Left ventricle myocardium inferior (tissue), 1 donor: Measurements from ENCODE around the gene PPP1R9A. TPM values are rescaled to one million over a fixed set of nuclear protein-coding genes. Genes with fewer than 3 reads are reported as not detected.

Experiments
- DNase-seq: peaks from one replicate; pipeline ENCODE4 v3.0.0-alpha.2; 2020
- H3K27ac ChIP-seq: fragments of 200-600 bp; replicated peaks from 2 replicates; pipeline ENCODE4 v1.8.0; 2021
- H3K27me3 ChIP-seq: fragments of 200-600 bp; 2 replicates; pipeline ENCODE4 v1.8.0; 2021; ENCODE audit warnings: low read depth
- H3K36me3 ChIP-seq: fragments of 200-600 bp; 2 replicates; pipeline ENCODE4 v1.8.0; 2021
- H3K4me1 ChIP-seq: fragments of 200-600 bp; 2 replicates; pipeline ENCODE4 v1.8.0; 2021
- H3K4me3 ChIP-seq: fragments of 200-600 bp; 2 replicates; pipeline ENCODE4 v1.8.0; 2021; ENCODE audit warnings: mild to moderate bottlenecking, moderate library complexity
- H3K9me3 ChIP-seq: fragments of 200-600 bp; replicated peaks from 2 replicates; pipeline ENCODE4 v1.8.0; 2021
- intact Hi-C: fragments of 100-400 bp; cut with micrococcal nuclease; formaldehyde crosslinking; loops from one replicate; pipeline ENCODE4 v1.11.0; 2022
- total RNA-seq: library from RNA; stranded (reverse); fragmentation: NEBNext Ultra II Directional; extraction: Animal tissue kit (Norgen Biotek cat#: 25700); gene quantifications from one replicate; pipeline ENCODE4 v1.2.1, GENCODE V29; 2021
- TF ChIP-seq, protein P1 (sequence below): fragments of 200-600 bp; IDR thresholded peaks from 2 replicates; pipeline ENCODE4 v1.8.0; 2021; ENCODE audit warnings: antibody characterized with exemption, mild to moderate bottlenecking, borderline replicate concordance
- donor health status: DM: no; HTN: yes; CAD: no; lungs with severe emphysema.

The PPP1R9A gene
- total RNA-seq, 1 donor from 2014 or later, result 27.6 TPM

GRCh38 chr7:95330204-95330960 is 423.0 kb downstream of the PPP1R9A start:
- Histone ChIP-seq H3K4me3 (peak overlapping the region; percentile 47), H3K4me1 (no peaks in the 10 kb centered on the region), H3K27me3 (peaks cover 15% of the 10 kb centered on the region), H3K9me3 (no peaks in the 10 kb centered on the region), H3K36me3 (no peaks in the 10 kb centered on the region), H3K27ac (no peak overlapping the region)
- DNase-seq, result no peak
- intact Hi-C loops, result no loop called here
- TF ChIP-seq, protein P1, sequence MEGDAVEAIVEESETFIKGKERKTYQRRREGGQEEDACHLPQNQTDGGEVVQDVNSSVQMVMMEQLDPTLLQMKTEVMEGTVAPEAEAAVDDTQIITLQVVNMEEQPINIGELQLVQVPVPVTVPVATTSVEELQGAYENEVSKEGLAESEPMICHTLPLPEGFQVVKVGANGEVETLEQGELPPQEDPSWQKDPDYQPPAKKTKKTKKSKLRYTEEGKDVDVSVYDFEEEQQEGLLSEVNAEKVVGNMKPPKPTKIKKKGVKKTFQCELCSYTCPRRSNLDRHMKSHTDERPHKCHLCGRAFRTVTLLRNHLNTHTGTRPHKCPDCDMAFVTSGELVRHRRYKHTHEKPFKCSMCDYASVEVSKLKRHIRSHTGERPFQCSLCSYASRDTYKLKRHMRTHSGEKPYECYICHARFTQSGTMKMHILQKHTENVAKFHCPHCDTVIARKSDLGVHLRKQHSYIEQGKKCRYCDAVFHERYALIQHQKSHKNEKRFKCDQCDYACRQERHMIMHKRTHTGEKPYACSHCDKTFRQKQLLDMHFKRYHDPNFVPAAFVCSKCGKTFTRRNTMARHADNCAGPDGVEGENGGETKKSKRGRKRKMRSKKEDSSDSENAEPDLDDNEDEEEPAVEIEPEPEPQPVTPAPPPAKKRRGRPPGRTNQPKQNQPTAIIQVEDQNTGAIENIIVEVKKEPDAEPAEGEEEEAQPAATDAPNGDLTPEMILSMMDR, result no peak

GRCh38 chr7:95330961-95331337 is 423.6 kb downstream of the PPP1R9A start:
- no peak for DNase-seq
- TF ChIP-seq, protein P1, result no peak
- peaks cover 10% of the 10 kb centered on the region for H3K27me3 ChIP-seq
- intact Hi-C loops, result no loop called here
- no peak overlapping the region for H3K27ac ChIP-seq
- H3K4me3 ChIP-seq, result peak overlapping the region; percentile 47
- H3K4me1 ChIP-seq, result no peaks in the 10 kb centered on the region
- H3K36me3 ChIP-seq, result no peaks in the 10 kb centered on the region
- no peaks in the 10 kb centered on the region for H3K9me3 ChIP-seq

DNA sequence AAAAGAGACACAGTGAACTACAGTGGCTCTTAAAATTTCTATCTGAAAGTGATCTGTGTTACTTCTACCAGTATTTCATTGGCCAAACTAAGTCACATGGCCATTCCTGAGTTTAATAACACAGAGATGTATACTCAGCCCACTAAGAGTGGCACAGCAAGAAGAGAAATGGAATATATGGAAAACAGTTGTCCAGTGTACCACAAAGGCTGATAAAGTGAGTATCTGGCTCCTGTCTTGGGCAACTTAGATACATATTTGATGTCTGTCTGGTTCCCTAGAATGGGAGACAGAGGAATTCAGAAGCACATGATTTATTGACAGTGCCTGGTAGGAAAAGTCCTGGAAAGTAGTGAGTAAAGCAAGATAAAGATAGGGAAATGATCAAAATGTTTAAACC is 427.1 kb downstream of the PPP1R9A start:
- Histone ChIP-seq H3K4me1 (no peaks in the 10 kb centered on the region), H3K9me3 (no peaks in the 10 kb centered on the region), H3K27ac (no peak overlapping the region), H3K36me3 (no peaks in the 10 kb centered on the region), H3K27me3 (no peaks in the 10 kb centered on the region), H3K4me3 (no peak overlapping the region)
- DNase-seq, result no peak
- intact Hi-C loops, result no loop called here
- TF ChIP-seq, protein P1, result no peak

- TF ChIP-seq, protein P1, result no peak
- H3K36me3 ChIP-seq, result no peaks in the 10 kb centered on the region
- H3K4me1 ChIP-seq, result no peaks in the 10 kb centered on the region
- DNase-seq, result no peak
- no peak overlapping the region for H3K27ac ChIP-seq
- H3K4me3 ChIP-seq, result no peak overlapping the region
- no peaks in the 10 kb centered on the region for H3K27me3 ChIP-seq
- intact Hi-C loops, result no loop called here
- H3K9me3 ChIP-seq, result no peaks in the 10 kb centered on the region
Measured at GRCh38 chr7:95335093-95335492, 427.7 kb downstream of the PPP1R9A start.

DNA sequence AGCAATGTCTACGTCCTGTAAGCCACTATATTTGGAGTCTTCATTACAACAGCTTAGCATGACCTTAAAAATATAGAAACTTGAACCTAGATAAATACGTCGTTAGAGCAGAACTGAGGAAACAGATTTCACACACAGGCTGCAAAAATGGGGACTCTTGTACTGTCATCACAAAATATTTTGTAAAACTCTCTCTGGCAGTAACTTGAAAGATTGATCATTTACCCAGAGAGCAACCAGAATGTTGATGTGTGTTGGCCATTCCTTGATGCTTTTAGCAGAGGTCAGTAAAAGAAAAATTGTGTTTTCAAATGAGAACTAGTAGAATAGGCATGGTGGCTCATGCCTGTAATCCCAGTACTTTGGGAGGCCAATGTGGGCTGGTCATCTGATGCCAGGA is 431.4 kb downstream of the PPP1R9A start:
- H3K4me1 ChIP-seq, result no peaks in the 10 kb centered on the region
- H3K9me3 ChIP-seq, result no peaks in the 10 kb centered on the region
- TF ChIP-seq, protein P1, result no peak
- intact Hi-C loops, result no loop called here
- no peak overlapping the region for H3K27ac ChIP-seq
- no peaks in the 10 kb centered on the region for H3K36me3 ChIP-seq
- H3K4me3 ChIP-seq, result no peak overlapping the region
- no peak for DNase-seq
- no peaks in the 10 kb centered on the region for H3K27me3 ChIP-seq
